ENCODE results near the gene SLC37A2.

DNA sequence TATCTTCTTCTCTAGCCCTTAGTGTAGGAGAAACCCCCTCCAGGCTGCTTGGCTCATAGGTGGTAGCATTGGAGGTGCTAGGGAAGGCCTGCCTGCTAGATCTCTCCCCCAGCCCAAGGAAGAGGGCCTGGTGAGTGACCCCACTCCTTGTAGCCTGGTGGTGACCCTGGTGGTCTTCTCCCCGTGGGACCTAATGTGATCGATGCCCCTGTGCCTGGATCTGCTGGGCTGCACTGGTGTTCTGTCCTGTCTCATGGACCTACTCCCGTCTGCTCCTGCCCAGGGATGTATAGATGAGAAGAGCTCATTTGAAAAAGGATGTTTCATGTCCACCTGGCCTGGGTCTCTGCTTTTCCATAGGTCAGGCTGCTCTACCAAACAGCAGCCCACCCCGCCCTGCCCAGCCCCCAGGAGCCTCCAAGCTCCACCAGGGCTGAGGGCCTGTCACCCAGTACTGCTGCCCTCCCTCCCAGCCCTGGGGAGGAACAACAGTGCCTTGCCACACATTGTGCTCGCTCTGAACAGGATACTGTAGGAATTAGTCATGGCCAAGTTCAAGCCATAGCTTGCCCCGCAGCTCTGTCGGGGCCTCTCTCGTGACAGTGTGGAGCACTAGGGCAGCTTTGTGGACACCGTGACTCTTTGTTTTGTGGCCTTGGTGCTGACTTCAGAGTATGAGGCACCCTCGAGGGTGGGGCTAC lies 19.7 kb downstream of the SLC37A2 start:
- TF ChIP-seq, protein P1, sequence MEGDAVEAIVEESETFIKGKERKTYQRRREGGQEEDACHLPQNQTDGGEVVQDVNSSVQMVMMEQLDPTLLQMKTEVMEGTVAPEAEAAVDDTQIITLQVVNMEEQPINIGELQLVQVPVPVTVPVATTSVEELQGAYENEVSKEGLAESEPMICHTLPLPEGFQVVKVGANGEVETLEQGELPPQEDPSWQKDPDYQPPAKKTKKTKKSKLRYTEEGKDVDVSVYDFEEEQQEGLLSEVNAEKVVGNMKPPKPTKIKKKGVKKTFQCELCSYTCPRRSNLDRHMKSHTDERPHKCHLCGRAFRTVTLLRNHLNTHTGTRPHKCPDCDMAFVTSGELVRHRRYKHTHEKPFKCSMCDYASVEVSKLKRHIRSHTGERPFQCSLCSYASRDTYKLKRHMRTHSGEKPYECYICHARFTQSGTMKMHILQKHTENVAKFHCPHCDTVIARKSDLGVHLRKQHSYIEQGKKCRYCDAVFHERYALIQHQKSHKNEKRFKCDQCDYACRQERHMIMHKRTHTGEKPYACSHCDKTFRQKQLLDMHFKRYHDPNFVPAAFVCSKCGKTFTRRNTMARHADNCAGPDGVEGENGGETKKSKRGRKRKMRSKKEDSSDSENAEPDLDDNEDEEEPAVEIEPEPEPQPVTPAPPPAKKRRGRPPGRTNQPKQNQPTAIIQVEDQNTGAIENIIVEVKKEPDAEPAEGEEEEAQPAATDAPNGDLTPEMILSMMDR (conservative IDR thresholded peaks at IDR 0.05; ENCODE audit: low read depth, low read length): no peak
- TF ChIP-seq RFX5 (IDR thresholded peaks at IDR 0.05; ENCODE audit: low read depth, low read length): no peak
- no peak for TF ChIP-seq POLR2A (IDR thresholded peaks at IDR 0.05; ENCODE audit: low read depth, low read length)
- TF ChIP-seq CEBPB (IDR thresholded peaks at IDR 0.05; ENCODE audit: low read depth, low read length): peak; percentile 60; the same call in 1 of the 2 replicates
- peak; percentile 62 for TF ChIP-seq RCOR1 (IDR thresholded peaks at IDR 0.05; ENCODE audit: insufficient replicate concordance, low read length)
- no peak for TF ChIP-seq NFE2L2 (IDR thresholded peaks at IDR 0.05; ENCODE audit: low read depth, low read length)
- no peak for TF ChIP-seq MAFK (IDR thresholded peaks at IDR 0.05; ENCODE audit: low read depth, low read length)
- no peak for TF ChIP-seq USF2 (IDR thresholded peaks at IDR 0.05; ENCODE audit: low read depth, low read length)

Data from IMR-90 (cell line).